ENCODE results near the gene GALNT9.

GALNT9 gene

DNA sequence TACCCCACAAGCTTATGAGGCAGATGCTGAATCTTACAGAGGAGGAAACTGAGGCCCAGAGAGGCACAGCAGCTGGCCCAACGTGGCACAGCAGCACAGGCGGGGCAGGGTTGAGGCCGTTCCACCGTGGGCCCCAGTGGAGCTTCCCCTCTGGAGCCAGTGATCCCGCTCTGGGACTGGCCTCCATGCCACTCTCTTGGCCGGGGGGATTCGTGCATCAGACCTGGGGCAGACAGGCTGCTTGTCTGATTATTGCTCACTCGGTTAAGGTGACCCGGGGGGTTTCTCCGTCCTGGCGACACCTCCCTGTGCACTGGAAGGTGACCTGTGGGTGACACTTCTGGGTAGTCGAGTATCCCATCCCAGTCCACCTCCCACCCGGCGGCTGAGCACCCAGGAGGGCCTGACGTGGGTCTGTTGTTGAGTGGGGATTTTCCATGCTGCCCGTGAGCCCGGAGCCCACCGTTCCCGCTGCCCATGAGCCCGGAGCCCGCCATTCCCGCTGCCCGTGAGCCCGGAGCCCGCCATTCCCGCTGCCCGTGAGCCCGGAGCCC lies 157.3 kb downstream of the GALNT9 start:
- H3K4me3 ChIP-seq (ENCODE audit: low read depth, low read length), result no peak overlapping the region
- TF ChIP-seq, protein P1, sequence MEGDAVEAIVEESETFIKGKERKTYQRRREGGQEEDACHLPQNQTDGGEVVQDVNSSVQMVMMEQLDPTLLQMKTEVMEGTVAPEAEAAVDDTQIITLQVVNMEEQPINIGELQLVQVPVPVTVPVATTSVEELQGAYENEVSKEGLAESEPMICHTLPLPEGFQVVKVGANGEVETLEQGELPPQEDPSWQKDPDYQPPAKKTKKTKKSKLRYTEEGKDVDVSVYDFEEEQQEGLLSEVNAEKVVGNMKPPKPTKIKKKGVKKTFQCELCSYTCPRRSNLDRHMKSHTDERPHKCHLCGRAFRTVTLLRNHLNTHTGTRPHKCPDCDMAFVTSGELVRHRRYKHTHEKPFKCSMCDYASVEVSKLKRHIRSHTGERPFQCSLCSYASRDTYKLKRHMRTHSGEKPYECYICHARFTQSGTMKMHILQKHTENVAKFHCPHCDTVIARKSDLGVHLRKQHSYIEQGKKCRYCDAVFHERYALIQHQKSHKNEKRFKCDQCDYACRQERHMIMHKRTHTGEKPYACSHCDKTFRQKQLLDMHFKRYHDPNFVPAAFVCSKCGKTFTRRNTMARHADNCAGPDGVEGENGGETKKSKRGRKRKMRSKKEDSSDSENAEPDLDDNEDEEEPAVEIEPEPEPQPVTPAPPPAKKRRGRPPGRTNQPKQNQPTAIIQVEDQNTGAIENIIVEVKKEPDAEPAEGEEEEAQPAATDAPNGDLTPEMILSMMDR (IDR thresholded peaks at IDR 0.05; ENCODE audit: low read depth, low read length), result no peak
- in situ Hi-C loops (cut with HindIII; ENCODE audit: low sequenced_read_pairs), result no loop called here
- no peak for DNase-seq (ENCODE audit: low read depth, low spot score)

- TF ChIP-seq, protein P1 (IDR thresholded peaks at IDR 0.05; ENCODE audit: low read depth, low read length), result no peak
- in situ Hi-C loops (cut with HindIII; ENCODE audit: low sequenced_read_pairs), result no loop called here
- no peak for DNase-seq (ENCODE audit: low read depth, low spot score)
- H3K4me3 ChIP-seq (ENCODE audit: low read depth, low read length), result no peak overlapping the region
These were observed 158.0 kb downstream of the GALNT9 start for GRCh38 chr12:132171293-132171967.

- DNase-seq (ENCODE audit: low read depth, low spot score), result no peak
- in situ Hi-C loops (cut with HindIII; ENCODE audit: low sequenced_read_pairs), result no loop called here
- TF ChIP-seq, protein P1 (IDR thresholded peaks at IDR 0.05; ENCODE audit: low read depth, low read length), result no peak
These were observed 158.6 kb downstream of the GALNT9 start for GRCh38 chr12:132170637-132171292.

DNA sequence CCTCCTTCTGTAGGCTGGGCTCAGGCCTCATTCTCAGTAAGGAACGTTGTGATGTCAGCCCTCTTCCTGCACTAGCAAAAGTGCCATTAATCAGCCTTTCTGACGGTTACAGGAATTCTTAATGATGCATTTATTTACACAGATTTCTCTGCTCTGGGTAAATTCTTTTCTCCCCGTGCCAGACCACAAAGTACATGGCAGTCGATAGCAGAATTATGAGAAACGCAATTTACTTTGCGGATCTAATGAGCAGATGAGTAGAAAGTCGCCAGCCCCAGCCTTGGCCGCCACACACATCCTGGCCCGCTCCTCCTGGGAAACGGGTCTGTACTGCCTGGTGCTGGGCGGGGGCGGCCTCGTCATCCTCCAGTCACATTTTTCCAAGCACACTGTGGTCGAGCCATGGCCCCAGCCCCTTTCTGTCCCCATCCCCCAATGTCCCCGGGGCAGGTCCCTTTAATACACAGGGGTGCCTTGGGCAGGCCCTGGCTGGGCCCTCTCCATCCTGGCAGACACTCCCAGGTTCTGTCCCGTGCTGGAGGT lies 159.2 kb downstream of the GALNT9 start:
- H3K4me3 ChIP-seq (ENCODE audit: low read depth, low read length), result no peak overlapping the region
- DNase-seq (ENCODE audit: low read depth, low spot score), result peak; percentile 74
- in situ Hi-C loops (cut with HindIII; ENCODE audit: low sequenced_read_pairs), result no loop called here
- TF ChIP-seq, protein P1 (IDR thresholded peaks at IDR 0.05; ENCODE audit: low read depth, low read length), result no peak

More at GRCh38 chr12:132170637-132171292, 158.6 kb downstream of the GALNT9 start:
- H3K4me3 ChIP-seq (ENCODE audit: low read depth, low read length), result no peak overlapping the region

GRCh38 chr12:132169376-132169775 lies 160.0 kb downstream of the GALNT9 start:
- TF ChIP-seq, protein P1 (IDR thresholded peaks at IDR 0.05; ENCODE audit: low read depth, low read length), result no peak
- in situ Hi-C loops (cut with HindIII; ENCODE audit: low sequenced_read_pairs), result no loop called here
- no peak overlapping the region for H3K4me3 ChIP-seq (ENCODE audit: low read depth, low read length)
- no peak for DNase-seq (ENCODE audit: low read depth, low spot score)

- H3K4me3 ChIP-seq (ENCODE audit: low read depth, low read length), result no peak overlapping the region
- TF ChIP-seq, protein P1 (IDR thresholded peaks at IDR 0.05; ENCODE audit: low read depth, low read length), result no peak
- no peak for DNase-seq (ENCODE audit: low read depth, low spot score)
- in situ Hi-C loops (cut with HindIII; ENCODE audit: low sequenced_read_pairs), result no loop called here
These were observed 160.9 kb downstream of the GALNT9 start for GRCh38 chr12:132168311-132169031.
